Stimulated activated CD4-positive, alpha-beta T cell treated with anti-CD3 and anti-CD28 coated beads, Interleukin-1b, Interleukin-23, amount 100 ng/mL, for 48 hours (primary cell): Measurements from ENCODE around the gene CTNNA3.

Experiments
- DNase-seq: peaks from one replicate; pipeline ENCODE4 v3.0.0-alpha.2; 2020

The CTNNA3 gene

GRCh38 chr10:67098461-67098860, 597.5 kb downstream of the CTNNA3 start:
- no peak for DNase-seq

GRCh38 chr10:67095531-67095930, 600.5 kb downstream of the CTNNA3 start:
- DNase-seq, result no peak

- DNase-seq, result no peak
Observed at GRCh38 chr10:67088036-67088435, 608.0 kb downstream of the CTNNA3 start.

- no peak for DNase-seq
Observed at GRCh38 chr10:67087135-67087425, 608.9 kb downstream of the CTNNA3 start.

GRCh38 chr10:67086327-67087134, 609.5 kb downstream of the CTNNA3 start:
- no peak for DNase-seq

- DNase-seq, result no peak
Observed at GRCh38 chr10:67079126-67079525, 616.9 kb downstream of the CTNNA3 start.

- no peak for DNase-seq
Observed at GRCh38 chr10:67077376-67077775, 618.6 kb downstream of the CTNNA3 start.

GRCh38 chr10:67076144-67076543, 619.9 kb downstream of the CTNNA3 start:
- no peak for DNase-seq

GRCh38 chr10:67075491-67075971, 620.5 kb downstream of the CTNNA3 start:
- no peak for DNase-seq

GRCh38 chr10:67072654-67073053, 623.3 kb downstream of the CTNNA3 start:
- no peak for DNase-seq

- no peak for DNase-seq
Observed at GRCh38 chr10:67050415-67050814, 645.6 kb downstream of the CTNNA3 start.

GRCh38 chr10:67049988-67050387, 646.0 kb downstream of the CTNNA3 start:
- DNase-seq, result no peak

- DNase-seq, result no peak
Observed at GRCh38 chr10:67046507-67046906, 649.5 kb downstream of the CTNNA3 start.

- no peak for DNase-seq
Observed at GRCh38 chr10:67045404-67045803, 650.6 kb downstream of the CTNNA3 start.

GRCh38 chr10:67043041-67043440, 653.0 kb downstream of the CTNNA3 start:
- no peak for DNase-seq

GRCh38 chr10:67036808-67037207, 659.2 kb downstream of the CTNNA3 start:
- DNase-seq, result no peak

- DNase-seq, result no peak
Observed at GRCh38 chr10:67033878-67034277, 662.1 kb downstream of the CTNNA3 start.

GRCh38 chr10:67022099-67022498, 673.9 kb downstream of the CTNNA3 start:
- DNase-seq, result no peak

- no peak for DNase-seq
Observed at GRCh38 chr10:67017218-67017617, 678.8 kb downstream of the CTNNA3 start.

GRCh38 chr10:67015225-67015624, 680.8 kb downstream of the CTNNA3 start:
- no peak for DNase-seq

GRCh38 chr10:67011981-67012380, 684.0 kb downstream of the CTNNA3 start:
- no peak for DNase-seq

- DNase-seq, result no peak
Observed at GRCh38 chr10:67011480-67011879, 684.5 kb downstream of the CTNNA3 start.

- no peak for DNase-seq
Observed at GRCh38 chr10:67005981-67006380, 690.0 kb downstream of the CTNNA3 start.

- DNase-seq, result no peak
Observed at GRCh38 chr10:67004690-67005089, 691.3 kb downstream of the CTNNA3 start.
